HG02973 (cell line): ENCODE measurements around the gene ZHX3.

Source experiments
- ATAC-seq: cut with Tn5 transposase; IDR thresholded peaks from one replicate; pipeline ENCODE4 v1.9.1; 2021; ENCODE audit warnings: moderate library complexity; ENCODE audit not compliant: unreplicated experiment

The ZHX3 gene

DNA sequence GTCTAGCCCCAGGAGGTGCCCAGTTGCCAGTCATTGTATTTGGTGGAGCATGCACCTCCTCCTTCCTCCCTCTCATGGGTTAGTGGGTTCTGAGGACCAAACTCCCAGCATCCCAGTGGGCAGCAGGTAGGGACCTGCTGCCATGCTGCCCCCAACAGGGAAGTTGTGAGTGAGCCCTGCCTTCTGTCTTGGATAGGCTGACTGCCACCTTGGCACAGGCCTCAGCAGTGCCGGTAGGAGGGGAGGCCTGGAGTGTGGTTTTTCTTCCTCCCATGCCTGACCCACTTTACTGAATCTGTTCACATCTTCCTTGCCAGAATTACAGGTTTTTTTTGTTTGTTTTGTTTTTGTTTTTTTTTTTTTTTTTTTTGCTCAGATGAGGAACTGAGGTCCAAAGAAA, 155.6 kb downstream of the ZHX3 start:
- ATAC-seq: no peak

GRCh38 chr20:41160686-41161085, 156.8 kb downstream of the ZHX3 start:
- no peak for ATAC-seq

GRCh38 chr20:41159547-41159946, 158.0 kb downstream of the ZHX3 start:
- ATAC-seq: no peak

GRCh38 chr20:41158082-41158625, 159.4 kb downstream of the ZHX3 start:
- no peak for ATAC-seq

DNA sequence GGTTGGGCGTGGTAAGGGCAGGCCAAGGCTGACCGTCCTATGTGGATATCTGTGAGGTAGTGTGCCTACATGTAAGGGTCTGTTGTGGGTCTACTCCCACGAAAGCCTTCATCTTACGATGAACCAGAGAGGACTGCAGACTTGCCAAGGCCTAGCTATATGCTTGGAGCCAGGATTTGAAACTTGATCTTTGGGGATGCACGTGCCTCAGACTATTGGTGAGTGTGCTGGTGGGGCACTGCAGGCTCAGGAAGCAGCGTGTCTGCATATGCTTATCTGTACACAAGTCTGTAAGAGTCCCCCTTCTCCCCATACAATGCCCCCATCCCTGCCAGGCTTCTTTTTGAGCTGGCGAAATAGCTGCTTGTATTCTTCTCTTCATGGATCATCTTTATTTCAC, 162.3 kb downstream of the ZHX3 start:
- ATAC-seq: no peak

- no peak for ATAC-seq
These were observed 162.9 kb downstream of the ZHX3 start for GRCh38 chr20:41154436-41155176.

DNA sequence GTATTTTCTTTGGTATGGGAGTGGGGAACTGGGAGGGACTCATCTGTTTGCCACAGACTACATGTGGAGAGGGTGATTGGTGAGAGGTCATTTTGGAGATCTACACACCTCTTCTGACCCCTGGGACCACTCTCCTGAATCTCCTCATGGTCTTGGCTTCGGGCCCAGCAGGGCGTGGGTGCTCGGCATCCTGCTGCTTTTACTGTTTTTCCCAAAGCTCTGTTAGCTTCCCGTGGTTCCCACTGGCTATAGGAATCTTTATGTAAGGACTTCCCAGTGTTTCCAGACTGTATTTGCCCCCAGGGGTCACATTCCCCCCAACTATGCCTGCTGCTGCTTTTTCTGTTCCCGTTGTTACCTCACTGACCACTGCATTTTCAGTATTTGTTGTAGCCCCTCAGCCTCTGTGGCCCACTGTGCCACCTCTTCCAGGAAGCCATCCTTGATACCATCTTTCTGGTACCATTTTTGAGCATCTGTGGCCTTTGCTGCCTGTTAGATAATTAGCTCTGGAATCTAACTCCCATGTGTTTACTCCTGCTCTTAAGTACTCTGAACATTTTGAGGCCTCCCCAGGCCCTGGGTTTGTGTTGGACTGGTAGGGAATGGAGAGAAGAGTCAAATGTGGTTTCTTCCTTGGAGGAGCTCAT, 165.3 kb downstream of the ZHX3 start:
- ATAC-seq: no peak

DNA sequence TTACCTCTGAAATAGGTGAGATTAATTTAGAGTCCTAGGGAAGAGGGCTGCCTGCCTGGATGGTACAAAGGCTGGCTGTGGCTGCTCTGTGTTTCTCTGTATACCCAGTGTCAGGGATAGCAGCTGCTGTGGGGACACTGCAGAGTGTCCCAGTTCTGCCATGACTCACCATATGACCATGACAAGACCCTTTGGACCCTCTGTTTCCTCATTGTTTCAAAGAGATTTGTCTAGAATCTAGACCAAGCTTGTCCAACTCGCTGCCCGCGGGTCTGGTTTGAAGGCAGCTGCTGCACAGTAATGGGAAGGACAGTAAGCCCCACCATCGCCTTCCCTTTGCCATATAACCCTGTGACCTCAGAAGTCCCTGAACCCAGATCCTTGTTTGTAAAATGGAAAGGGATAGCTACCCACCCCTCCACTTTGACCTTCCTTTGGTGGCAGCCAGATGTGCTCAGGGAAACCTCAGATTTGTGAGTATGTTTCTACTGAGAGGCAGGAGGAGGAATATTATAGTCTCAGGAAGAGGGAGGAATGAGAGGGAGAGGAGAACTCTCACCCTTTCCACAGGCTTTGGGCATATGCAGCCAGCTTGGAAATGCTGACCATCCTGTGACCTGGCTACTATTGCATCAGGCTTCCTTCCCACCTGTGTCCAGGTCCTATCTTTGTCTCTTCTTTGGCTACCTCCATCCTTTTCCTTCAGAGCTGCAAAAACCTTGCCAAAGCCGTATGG, 166.2 kb downstream of the ZHX3 start:
- ATAC-seq: no peak

DNA sequence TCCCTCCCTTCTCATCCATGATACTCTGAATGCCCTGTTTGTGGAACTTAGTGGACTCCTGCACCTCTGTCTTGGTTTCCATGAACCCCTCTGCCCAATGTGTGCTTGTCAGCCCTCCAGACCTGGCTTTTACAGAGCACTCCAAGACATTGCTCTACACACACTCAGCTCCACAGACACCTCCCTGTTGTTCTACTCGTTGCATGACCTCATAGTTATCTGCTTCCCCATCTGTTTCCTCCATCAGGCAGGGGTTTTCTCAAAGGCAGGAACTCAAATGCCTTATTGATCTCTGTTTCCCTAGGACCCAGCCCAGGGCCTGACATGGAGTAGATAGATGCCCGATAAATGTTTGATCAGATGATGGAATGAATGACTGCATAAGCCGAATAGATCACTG, 166.9 kb downstream of the ZHX3 start:
- no peak for ATAC-seq

GRCh38 chr20:41148942-41149341, 168.6 kb downstream of the ZHX3 start:
- ATAC-seq: no peak

DNA sequence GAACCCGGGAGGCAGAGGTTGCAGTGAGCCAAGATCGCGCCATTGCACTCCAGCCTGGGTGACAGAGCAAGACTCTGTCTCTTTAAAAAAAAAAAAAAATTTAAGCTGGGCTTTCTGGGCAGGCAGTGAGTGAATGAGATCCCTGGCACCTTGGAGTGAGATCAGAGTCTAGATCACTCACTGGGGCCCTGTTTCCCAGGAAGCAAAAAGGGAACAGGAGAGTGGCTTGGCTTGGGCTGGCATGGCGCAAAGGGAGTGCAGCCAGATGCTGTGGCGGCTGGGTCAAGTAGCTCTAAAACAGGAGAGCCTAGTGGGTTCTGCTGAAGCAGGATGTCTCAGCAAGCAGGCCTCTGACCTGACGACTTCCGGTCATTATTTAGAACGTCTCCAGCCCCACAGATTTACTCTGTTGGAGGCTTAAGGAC, 169.8 kb downstream of the ZHX3 start:
- ATAC-seq: no peak

DNA sequence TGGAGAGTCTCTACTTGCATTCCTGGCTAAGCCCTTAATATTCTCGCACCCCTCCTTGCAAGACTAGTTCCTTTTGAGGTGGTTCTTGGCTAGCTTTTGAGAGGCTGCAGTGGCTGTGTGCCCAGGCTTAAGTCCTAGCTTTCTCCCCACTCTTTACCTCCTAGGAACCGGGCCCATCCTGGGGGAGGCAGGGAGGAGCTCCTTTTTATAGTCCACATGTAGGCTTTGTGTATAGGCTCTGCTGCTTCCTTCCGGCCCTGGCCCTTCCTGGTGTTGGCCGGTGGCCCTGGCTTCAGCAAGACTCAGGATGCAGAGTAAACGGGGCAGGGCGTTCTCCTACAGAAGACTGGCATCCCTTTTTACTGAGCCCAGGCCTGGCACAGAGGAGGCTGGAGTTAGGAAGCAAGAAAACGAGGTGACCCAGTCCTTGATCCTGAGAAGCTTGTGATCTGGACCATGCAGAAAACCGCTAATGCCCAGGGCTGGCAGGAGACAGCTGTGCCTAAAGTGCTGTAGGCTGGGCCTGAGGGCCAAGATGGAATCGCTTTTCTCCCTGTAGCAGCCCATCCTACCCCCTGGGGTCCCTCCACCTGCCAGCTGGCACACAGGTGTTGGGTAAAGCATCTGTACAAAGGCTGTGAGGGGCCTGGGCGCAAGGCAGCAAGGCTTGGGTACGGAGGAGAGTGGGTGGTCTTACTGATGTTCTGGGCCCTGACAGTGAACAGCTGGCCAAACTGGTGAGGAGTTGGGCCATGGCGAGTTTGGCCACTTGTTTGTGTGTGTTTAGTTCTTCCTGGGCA, 171.5 kb downstream of the ZHX3 start:
- no peak for ATAC-seq

- ATAC-seq: no peak
These were observed 172.2 kb downstream of the ZHX3 start for GRCh38 chr20:41145317-41145716.

DNA sequence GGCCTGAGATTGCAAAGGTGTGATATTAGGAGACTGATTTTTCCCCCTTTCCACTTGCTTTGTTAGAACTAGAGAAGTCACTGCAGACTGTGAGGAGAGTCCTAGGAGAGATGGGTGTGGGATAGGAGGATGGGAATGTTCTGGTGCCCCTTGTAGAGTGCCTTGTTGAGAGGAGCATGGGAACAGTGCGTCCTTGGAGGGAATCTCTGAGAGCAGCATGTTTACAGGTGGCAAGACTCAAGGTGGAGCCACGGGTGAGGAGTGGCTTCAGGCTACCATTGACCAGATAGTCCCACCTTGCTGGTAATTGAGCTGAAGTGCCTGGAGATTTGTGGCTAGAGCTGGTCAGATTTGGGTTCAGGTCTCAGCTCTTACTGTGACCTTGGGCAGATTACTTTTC, 174.2 kb downstream of the ZHX3 start:
- ATAC-seq: no peak

DNA sequence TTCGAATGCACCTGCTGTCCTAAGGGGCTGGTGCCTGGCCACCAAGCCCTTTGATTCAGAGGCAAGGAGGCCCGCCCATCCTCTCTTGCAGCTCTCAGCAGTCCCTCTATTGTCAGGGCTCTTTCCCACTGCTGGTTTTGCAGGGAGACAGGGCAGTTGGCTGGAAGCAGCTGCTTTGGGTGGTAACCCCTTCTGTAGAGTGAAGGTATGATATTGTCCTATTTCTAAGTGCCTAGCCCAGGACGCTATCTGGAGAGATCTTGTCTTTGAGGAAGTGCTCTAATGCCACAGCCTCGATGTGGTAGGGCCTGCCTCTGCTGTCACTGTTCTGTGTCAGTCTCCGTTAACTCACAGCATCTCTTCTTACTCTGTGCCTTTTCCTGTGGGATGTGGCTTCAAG, 174.6 kb downstream of the ZHX3 start:
- ATAC-seq: no peak

DNA sequence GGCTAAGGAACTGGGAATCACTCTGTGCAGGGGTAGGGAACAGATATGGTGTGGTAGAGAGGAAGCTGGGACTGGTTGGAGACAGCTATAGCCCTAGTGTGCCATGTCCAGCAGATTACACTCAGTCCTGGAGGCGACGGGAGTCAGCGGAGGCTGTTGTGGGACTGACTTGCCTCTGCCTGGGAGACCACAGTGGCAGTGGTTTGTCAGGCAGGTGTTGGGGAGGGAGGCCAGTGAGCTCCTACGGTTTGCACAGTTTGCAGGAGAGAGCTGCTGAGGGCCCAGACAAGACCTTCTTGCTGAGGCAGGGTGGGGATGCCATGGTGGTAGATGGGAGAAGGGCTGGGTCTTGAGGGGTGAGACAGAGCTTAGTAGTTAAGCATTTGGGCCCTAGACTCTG, 175.3 kb downstream of the ZHX3 start:
- no peak for ATAC-seq

DNA sequence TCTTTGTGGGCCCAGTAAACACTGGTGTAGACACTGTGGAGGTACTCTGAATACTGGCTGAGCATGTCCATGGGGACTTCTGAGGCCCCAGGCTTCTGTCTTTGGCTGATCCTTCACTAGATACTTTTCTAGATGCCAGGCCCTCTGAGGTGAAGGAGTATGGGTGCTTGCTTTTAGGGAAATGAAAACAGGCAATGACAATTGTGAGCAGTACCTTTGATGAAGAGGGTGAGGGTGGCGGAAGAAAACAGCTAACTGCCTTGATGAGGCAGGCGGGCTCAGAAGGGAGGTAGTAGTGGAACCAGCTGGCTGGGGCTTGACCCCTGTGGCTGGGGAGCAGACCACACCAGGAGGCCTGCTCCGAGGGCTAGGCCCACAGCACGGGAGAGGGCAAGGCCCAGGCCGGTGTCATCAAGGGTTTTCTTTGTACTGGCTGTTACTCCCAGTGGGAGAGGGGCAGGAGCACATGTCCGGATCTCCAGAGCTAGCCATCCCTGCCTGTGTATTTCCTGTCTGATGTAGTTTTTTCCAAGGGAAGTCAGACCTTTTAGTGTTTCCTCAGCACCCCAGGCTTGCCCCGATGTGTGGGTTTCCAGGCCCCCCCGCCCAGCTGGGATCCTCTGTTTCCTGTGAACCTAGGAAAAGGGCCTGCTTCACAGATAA, 176.2 kb downstream of the ZHX3 start:
- ATAC-seq: no peak

GRCh38 chr20:41140226-41141133, 177.1 kb downstream of the ZHX3 start:
- no peak for ATAC-seq
